DMS79 treated with DMSO at 0.1 percent for 48 hours (cell line): ENCODE results near the gene CPA4.
"Not testable (repeated sequence)": the region's sequence is repeated elsewhere in the genome, so short reads cannot be mapped to it uniquely, and the experiment has no call there.

Experiments used
- DNase-seq: peaks from one replicate; lab custom pipeline; 2025; lab: John Stamatoyannopoulos, UW

The CPA4 gene, protein sequence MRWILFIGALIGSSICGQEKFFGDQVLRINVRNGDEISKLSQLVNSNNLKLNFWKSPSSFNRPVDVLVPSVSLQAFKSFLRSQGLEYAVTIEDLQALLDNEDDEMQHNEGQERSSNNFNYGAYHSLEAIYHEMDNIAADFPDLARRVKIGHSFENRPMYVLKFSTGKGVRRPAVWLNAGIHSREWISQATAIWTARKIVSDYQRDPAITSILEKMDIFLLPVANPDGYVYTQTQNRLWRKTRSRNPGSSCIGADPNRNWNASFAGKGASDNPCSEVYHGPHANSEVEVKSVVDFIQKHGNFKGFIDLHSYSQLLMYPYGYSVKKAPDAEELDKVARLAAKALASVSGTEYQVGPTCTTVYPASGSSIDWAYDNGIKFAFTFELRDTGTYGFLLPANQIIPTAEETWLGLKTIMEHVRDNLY

DNA sequence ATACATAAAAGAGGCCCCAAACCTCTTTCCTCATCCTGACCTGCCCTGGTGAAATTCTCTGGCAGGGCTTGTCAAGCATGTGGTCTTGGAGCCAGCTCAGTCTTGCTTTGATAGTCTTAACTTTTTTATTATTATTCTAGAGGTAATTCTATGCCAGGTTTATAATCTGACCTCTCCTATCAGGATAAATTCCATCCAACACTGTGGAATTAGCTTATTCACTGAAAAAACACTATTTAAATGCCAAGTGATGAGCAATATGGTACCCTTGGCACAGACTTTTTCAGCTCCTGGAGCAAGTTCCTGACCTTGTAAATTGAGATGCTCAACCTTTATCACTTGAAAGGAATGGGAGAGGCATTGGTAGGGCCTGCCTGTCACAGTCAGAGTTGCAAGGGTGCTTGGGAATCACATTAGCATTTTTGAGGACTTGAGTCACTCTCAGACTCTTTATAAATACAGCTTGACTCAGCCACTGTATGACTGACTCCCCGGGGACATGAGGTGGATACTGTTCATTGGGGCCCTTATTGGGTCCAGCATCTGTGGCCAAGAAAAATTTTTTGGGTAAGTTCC, at the start of gene CPA4:
Gene CPA4, plus strand, starts transcription at position 480 of the 576 bp plus-strand sequence. Its CDS starts 20 bp downstream, at position 500.
- no peak for DNase-seq

DNA sequence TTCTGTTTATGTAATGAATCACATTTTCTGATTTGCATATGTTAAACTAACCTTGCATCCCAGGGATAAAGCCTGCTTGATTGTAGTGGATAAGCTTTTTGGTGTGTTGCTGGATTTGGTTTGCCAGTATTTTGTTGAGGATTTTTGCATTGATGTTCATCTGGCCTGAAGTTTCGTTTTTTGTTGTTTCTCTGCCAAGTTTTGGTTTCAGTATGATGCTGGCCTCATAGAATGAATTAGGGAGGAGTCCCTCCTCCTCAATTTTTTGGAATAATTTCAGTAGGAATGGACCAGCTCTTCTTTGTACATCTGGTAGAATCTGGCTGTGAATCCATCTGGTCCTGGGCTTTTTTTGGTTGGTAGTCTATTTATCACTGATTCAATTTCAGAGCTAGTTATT, 49.5 kb upstream of the CPA4 start:
- DNase-seq = not testable (repeated sequence)

DNA sequence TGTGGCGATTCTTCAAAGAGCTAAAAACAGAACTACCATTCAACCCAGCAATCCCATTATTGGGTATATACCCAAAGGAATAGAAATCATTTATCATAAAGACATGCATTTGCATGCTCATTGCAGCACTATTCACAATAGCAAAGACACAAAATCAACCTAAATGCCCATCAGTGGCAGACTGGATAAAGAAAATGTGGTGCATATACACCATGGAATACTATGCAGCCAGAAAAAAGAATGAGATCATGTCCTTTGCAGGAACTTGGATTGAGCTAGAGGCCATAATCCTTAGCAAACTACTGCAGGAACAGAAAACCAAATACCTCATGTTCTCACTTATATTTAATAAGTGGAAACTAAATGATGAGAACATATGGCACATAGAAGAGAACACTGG, 46.5 kb upstream of the CPA4 start:
- not testable (repeated sequence) for DNase-seq

- not testable (repeated sequence) for DNase-seq
Measured at GRCh38 chr7:130248842-130249241, 44.1 kb upstream of the CPA4 start.

DNA sequence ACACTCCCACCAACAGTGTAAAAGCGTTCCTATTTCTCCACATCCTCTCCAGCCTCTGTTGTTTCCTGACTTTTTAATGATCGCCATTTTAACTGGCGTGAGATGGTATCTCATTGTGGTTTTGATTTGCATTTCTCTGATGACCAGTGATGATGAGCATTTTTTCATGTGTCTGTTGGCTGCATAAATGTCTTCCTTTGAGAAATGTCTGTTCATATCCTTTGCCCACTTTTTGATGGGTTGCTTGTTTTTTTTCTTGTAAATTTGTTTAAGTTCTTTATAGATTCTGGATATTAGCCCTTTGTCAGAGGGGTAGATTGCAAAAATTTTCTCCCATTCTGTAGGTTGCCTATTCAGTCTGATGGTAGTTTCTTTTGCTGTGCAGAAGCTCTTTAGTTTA, 43.3 kb upstream of the CPA4 start:
- not testable (repeated sequence) for DNase-seq

DNA sequence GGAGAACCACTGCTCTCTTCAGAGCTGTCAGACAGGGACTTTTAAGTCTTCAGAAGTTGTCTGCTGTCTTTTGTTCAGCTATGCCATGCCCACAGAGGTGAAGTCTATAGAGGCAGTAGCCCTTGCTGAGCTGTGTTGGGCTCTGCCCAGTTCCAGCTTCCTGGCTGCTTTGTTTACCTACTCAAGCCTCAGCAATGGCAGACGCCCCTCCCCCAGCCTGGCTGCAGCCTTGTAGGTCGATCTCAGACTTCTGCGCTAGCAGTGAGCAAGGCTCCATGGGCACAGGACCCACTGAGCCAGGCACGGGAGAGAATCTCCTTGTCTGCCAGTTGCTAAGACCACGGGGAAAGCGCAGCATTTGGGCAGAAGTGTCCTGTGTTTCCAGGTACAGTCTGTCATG, 38.4 kb upstream of the CPA4 start:
- no peak for DNase-seq

DNA sequence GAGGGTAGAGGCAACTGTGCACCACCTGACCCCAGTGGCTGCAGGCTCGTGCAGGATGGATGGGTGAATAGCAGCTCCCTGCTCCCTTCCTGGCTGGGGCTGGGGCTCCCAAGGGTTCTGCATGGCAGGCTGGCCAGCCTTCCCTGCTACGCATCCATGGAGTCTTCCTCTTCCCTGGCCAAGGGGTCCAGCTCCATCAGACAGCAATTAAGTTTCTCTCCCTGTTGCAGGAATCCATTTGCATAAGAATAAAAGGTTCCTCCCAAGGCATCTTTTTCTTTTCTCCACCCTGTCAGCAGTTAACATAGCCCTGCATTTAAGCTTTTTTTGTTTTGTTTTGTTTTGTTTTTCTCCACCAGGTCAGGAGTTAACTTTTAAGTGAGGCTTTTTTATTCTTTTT, 36.3 kb upstream of the CPA4 start:
- DNase-seq = no peak

DNA sequence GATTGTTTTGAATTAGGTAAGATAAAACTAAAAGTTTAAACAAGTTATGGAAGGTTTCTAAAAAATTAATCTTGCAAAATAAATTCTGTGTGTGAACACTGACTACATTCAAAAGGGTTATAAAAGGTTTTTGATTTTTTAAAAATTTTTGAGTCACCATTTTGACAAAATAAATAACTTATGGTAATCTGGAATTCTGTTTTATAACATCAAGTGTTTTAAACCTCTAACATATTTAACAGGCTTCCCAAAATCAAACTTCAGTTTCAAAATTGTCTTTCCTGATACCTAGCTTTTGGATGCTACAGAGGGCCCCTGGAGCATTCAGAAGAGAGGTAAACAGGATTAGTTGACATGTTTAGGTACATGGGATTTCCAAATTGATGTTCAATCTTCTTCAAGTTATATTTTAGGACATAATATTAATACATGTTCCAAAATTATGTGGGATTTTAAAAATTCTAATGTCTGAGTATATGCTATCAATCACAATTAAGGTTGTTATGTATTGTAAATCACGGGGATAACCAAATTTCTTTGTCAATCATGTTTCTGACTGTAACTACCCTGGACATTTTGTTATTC, 34.4 kb upstream of the CPA4 start:
- no peak for DNase-seq

- no peak for DNase-seq
Measured at GRCh38 chr7:130262448-130262847, 30.5 kb upstream of the CPA4 start.

DNA sequence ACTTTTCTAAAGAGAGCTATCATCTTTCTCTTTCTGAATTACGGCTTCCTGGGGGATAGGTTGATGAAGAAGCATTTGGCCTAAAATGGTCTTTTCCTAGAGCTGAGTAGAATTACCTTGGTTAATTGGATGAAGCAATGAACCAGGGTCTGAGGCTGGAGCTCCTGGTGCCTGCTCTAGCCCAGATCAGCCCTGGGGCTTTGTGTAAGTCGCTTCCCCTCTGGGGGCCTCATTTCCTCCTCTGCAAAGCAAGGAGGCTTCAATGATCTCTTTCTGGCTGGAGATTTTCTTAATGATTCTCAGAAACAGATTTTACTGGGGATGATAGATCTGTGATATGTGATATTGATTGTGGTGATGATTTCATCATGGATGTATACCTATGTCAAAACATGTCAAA, 29.8 kb upstream of the CPA4 start:
- DNase-seq = no peak

GRCh38 chr7:130266258-130266960, 26.6 kb upstream of the CPA4 start, which contains the start of gene CPA2:
Gene CPA2, plus strand, starts transcription at chr7:130266863. Its CDS starts 19 bp downstream, at chr7:130266882.
- DNase-seq = no peak

GRCh38 chr7:130266961-130267321, 26.0 kb upstream of the CPA4 start:
- DNase-seq = no peak

GRCh38 chr7:130268463-130269317, 24.3 kb upstream of the CPA4 start:
- no peak for DNase-seq

- DNase-seq = no peak
Measured at GRCh38 chr7:130269318-130269694, 23.7 kb upstream of the CPA4 start.

DNA sequence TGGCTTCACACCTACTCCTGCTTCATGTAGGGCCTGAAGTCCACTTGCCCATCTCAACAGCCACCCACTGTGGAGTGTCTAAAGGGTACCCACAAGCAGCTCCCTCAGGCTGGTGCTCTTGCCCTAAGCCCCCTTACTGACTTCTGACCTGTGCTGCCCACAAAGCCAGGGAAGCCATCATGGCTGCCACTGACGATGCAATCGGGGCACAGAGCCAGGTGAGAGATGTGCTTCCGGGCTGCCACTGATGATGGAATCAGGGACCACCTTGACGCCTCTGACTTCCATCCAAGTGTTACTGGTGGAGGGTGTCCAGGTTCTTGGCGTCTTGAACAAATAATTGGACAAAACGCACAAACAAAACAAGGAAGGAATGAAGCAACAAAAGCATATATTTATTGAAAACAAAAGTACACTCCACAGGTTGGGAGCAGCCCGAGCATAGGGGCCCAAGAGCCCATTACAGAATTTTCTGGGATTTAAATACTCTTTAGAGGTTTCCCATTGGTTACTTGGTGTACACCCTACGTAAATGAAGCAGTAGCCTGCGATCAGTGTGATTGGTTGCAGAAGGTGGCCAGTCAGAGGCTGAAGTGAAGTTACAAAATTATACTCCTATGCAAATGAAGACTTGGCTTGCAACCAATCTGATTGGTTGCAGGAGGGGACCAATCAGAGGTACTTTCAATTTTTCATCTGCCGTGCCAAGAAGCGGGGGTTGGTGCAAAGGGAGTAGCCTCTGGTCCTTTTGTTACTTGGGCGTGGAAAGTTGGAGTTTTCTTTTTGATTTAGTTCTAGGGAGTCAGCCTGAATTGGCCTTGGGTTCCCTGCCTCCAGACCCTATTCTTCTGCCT, 21.8 kb upstream of the CPA4 start:
- peak; percentile 60 for DNase-seq

- DNase-seq = peak; percentile 86
Measured at GRCh38 chr7:130272381-130273080, 20.4 kb upstream of the CPA4 start.

DNA sequence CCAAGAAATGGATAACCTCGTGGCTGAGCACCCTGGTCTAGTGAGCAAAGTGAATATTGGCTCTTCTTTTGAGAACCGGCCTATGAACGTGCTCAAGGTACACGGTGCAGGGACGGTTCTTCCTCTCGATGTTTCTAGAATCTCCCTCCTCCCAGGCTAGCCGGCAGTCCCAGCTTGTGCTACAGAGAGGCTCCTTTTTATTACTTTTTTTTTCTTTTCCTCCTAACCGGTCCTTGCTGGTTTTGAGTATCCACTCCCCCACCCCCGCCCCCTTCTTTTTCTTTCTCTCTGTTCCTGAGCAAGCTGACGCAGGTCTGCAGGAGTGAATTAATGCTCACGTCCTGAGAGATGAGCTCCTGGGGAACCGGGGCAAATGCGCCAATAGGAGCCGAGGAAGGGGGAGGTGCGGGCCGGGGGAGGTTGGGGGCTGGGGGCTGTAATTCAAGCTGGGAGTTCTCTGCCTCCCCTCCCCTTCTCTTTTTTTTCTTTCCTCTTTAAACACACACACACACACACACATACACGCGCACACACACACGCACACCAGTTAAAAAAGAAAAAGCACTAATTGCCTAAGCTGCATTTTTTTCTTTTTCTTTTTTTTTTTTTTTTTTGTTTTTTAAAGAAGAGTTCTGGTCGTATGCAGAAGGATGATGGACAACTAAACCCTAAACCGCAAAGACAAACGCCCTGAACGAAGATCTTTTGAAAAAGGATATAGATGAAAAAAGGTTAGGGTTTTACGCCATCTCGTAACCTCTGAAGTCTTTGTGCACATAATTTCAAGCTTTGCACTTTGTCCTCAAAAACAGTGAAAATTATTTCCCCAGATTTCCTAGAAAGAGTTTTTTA, 19.7 kb upstream of the CPA4 start:
- peak; percentile 94 for DNase-seq

DNA sequence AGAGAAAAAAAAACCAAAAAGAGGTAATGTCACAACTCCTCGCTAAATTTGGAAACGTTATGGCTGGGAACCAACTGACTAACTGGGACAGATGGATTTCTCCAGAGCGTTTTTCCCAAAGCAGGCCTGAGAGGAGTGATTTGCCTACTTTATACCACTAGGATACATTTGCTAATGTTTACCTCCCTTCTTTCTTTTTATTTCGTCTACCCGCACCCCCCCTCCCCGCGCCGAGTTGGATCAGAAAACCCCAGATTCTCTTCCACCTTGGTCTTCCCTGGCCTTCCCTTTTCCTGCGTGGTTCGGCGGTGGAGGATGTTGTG, 19.1 kb upstream of the CPA4 start:
- peak; percentile 73 for DNase-seq

- no peak for DNase-seq
Measured at GRCh38 chr7:130274296-130274695, 18.7 kb upstream of the CPA4 start.
